ENCODE results near the gene HSD17B11.
"Not testable (repeated sequence)": the region's sequence is repeated elsewhere in the genome, so short reads cannot be mapped to it uniquely, and the experiment has no call there.

Gene HSD17B11

DNA sequence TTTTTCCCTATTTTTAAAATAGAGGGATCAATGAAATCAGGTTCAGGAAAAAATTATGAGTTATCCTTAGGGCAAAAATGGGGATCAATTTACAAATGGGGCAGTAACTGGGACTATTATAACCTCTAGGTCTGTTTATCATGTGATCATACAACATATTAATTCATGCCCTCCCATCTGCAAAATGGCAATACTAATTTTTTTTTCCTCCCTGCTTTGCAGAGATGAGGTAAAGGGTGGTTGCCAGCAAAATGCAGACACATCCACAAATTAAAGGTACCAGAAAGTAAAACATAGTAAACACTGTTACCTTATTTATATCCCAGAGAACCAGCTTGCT, 467 bp downstream of the HSD17B11 start:
- no peak for DNase-seq (ENCODE audit: extremely low read depth, low read depth)
- peak overlapping the region; percentile 61 for H3K4me3 ChIP-seq (replicated peaks; ENCODE audit: low read depth, low read length)
- no peak for TF ChIP-seq CTCF (IDR thresholded peaks at IDR 0.05; ENCODE audit: low read depth, low read length, missing control alignments)

DNA sequence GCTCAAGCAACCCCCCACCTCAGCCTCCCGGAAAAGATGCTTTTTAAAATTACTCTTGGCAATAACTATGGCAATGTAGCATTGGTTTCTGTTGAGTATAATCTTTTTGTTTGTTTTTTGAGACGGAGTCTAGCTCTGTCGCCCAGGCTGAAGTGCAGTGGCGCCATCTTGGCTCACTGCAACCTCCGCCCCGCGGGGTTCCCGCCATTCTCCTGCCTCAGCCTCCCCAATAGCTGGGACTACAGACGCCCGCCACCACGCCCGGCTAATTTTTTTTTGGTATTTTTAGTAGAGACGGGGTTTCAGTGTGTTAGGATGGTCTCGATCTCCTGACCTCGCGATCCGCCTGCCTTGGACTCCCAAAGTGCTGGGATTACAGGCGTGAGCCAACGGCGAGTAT, 933 bp downstream of the HSD17B11 start:
- not testable (repeated sequence) for DNase-seq (ENCODE audit: extremely low read depth, low read depth)

DNA sequence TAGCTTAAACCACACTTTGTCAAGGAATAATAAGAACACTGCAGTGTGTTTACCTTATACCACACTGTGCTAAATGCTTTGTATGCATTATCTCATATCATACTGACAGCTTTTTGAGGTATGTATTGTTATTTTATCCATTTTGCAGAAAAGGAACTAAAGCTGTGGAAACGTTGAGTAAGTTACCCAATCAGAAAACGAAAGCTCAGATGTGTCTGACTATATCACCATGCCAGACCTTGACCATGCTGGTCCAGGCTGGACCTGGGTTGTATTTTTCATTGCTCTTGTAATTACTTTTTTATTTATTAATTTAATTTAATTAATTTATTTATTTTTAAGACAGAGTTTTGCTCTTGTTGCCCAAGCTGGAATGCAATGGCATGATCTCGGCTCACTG, 2.1 kb downstream of the HSD17B11 start:
- H3K4me3 ChIP-seq (replicated peaks; ENCODE audit: low read depth, low read length), result no peak overlapping the region
- no peak for DNase-seq (ENCODE audit: extremely low read depth, low read depth)
- TF ChIP-seq CTCF (IDR thresholded peaks at IDR 0.05; ENCODE audit: low read depth, low read length, missing control alignments), result no peak

More for the DNA sequence above, 933 bp downstream of the HSD17B11 start:
- peak overlapping the region; percentile 61 for H3K4me3 ChIP-seq (replicated peaks; ENCODE audit: low read depth, low read length)

DNA sequence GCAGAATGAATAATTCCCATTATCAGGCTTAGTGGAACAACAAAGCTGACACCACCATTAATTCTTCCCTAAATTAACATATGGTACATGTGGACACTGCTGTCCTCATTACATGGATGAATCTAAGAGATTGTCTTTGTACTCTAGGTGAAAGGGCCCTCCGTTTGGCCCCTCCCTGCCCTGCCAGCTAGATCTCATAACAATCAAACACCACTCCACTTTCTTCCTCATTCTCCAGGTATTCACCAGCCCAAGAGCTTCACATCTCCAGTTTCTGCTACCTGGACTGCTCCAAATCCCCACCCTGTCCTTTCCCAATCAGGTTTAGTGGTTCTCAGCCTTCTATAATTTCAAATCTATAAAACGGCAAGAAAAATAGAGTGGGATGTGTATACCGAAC, 3.8 kb downstream of the HSD17B11 start:
- no peak overlapping the region for H3K4me3 ChIP-seq (replicated peaks; ENCODE audit: low read depth, low read length)
- no peak for TF ChIP-seq CTCF (IDR thresholded peaks at IDR 0.05; ENCODE audit: low read depth, low read length, missing control alignments)
- DNase-seq (ENCODE audit: extremely low read depth, low read depth), result no peak

DNA sequence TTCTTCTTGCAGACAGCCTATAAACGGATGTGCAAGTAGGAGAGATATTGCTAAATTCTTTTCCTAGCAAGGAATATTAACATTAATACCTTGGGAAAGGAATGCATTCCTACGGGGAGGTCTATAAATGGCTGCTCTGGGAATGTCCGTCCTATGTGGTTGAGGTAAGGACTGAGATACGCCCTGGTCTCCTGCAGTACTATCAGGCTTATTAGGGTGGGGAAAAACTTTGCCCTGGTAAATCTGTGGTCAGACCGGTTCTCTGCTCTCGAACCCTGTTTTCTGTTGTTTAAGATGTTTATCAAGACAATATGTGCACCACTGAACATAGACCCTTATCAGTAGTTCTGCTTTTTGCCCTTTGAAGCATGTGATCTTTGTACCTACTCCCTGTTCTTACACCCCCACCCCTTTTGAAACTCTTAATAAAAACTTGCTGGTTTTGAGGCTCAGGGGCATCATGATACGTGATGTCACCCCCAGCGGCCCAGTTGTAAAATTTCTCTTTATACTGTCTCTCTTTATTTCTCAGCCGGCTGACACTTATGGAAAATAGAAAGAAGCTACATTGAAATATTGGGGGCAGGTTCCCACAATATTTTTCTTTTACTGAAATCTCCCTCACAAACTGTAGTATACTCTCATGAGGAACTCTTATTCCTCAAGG, 6.4 kb downstream of the HSD17B11 start:
- not testable (repeated sequence) for H3K4me3 ChIP-seq (replicated peaks; ENCODE audit: low read depth, low read length); DNase-seq (ENCODE audit: extremely low read depth, low read depth)

GRCh38 chr4:87382931-87383330, 8.1 kb downstream of the HSD17B11 start:
- H3K4me3 ChIP-seq (replicated peaks; ENCODE audit: low read depth, low read length), result no peak overlapping the region
- no peak for DNase-seq (ENCODE audit: extremely low read depth, low read depth)
- no peak for TF ChIP-seq CTCF (IDR thresholded peaks at IDR 0.05; ENCODE audit: low read depth, low read length, missing control alignments)

DNA sequence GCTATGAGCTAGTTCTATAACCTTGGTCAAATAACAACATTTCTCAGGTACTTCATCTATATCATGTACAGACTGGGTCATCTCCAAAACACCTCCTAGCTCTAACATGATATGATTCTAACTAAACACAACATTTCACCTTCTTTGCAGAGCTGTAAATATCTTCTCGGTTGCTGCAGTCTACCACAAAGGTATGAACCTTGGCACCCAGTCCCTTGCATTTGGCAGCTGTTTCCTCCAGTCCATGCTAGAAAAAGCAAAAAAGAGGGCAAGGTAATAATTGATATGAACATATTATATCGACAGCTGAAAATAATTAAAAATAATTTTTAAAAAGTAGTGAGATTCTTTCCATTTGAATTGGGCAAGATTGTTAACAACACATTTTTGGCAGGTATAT, 8.9 kb downstream of the HSD17B11 start:
- no peak for TF ChIP-seq CTCF (IDR thresholded peaks at IDR 0.05; ENCODE audit: low read depth, low read length, missing control alignments)
- H3K4me3 ChIP-seq (replicated peaks; ENCODE audit: low read depth, low read length), result no peak overlapping the region
- DNase-seq (ENCODE audit: extremely low read depth, low read depth), result no peak

GRCh38 chr4:87377816-87378215, 13.2 kb downstream of the HSD17B11 start:
- H3K4me3 ChIP-seq (replicated peaks; ENCODE audit: low read depth, low read length), result no peak overlapping the region
- TF ChIP-seq CTCF (IDR thresholded peaks at IDR 0.05; ENCODE audit: low read depth, low read length, missing control alignments), result no peak
- no peak for DNase-seq (ENCODE audit: extremely low read depth, low read depth)

Measured in HFF-Myc (cell line).